ENCODE measurements around the gene CTNNA2.
"Not testable (repeated sequence)": the region's sequence is repeated elsewhere in the genome, so short reads cannot be mapped to it uniquely, and the experiment has no call there.

CTNNA2 gene

GRCh38 chr2:80078290-80079036, 565.6 kb downstream of the CTNNA2 start:
- H3K9me3 ChIP-seq (ENCODE audit: control insufficient read depth, insufficient read depth, low read length) = no peaks in the 10 kb centered on the region
- H3K4me1 ChIP-seq (ENCODE audit: control insufficient read depth, insufficient read depth, low read length) = no peaks in the 10 kb centered on the region
- no peaks in the 10 kb centered on the region for H3K27me3 ChIP-seq (ENCODE audit: control insufficient read depth, insufficient read depth, low read length)
- H3K36me3 ChIP-seq (ENCODE audit: control insufficient read depth, insufficient read depth, low read length) = no peaks in the 10 kb centered on the region
- H3K9ac ChIP-seq (ENCODE audit: low read depth, low read length) = no peak overlapping the region
- no peak overlapping the region for H3K4me3 ChIP-seq (ENCODE audit: low read depth, low read length)

GRCh38 chr2:80080957-80081356, 568.1 kb downstream of the CTNNA2 start:
- H3K36me3 ChIP-seq (ENCODE audit: control insufficient read depth, insufficient read depth, low read length) = no peaks in the 10 kb centered on the region
- no peak overlapping the region for H3K9ac ChIP-seq (ENCODE audit: low read depth, low read length)
- no peaks in the 10 kb centered on the region for H3K4me1 ChIP-seq (ENCODE audit: control insufficient read depth, insufficient read depth, low read length)
- H3K9me3 ChIP-seq (ENCODE audit: control insufficient read depth, insufficient read depth, low read length) = no peaks in the 10 kb centered on the region
- H3K27me3 ChIP-seq (ENCODE audit: control insufficient read depth, insufficient read depth, low read length) = no peaks in the 10 kb centered on the region
- no peak overlapping the region for H3K4me3 ChIP-seq (ENCODE audit: low read depth, low read length)

GRCh38 chr2:80086831-80087230, 574.0 kb downstream of the CTNNA2 start:
- no peaks in the 10 kb centered on the region for H3K4me1 ChIP-seq (ENCODE audit: control insufficient read depth, insufficient read depth, low read length)
- H3K9ac ChIP-seq (ENCODE audit: low read depth, low read length) = no peak overlapping the region
- no peaks in the 10 kb centered on the region for H3K9me3 ChIP-seq (ENCODE audit: control insufficient read depth, insufficient read depth, low read length)
- H3K36me3 ChIP-seq (ENCODE audit: control insufficient read depth, insufficient read depth, low read length) = no peaks in the 10 kb centered on the region
- no peaks in the 10 kb centered on the region for H3K27me3 ChIP-seq (ENCODE audit: control insufficient read depth, insufficient read depth, low read length)
- no peak overlapping the region for H3K4me3 ChIP-seq (ENCODE audit: low read depth, low read length)

- Histone ChIP-seq H3K4me1 (ENCODE audit: control insufficient read depth, insufficient read depth, low read length) (no peaks in the 10 kb centered on the region), H3K36me3 (ENCODE audit: control insufficient read depth, insufficient read depth, low read length) (no peaks in the 10 kb centered on the region), H3K9me3 (ENCODE audit: control insufficient read depth, insufficient read depth, low read length) (no peaks in the 10 kb centered on the region), H3K27me3 (ENCODE audit: control insufficient read depth, insufficient read depth, low read length) (no peaks in the 10 kb centered on the region), H3K4me3 (ENCODE audit: low read depth, low read length) (no peak overlapping the region), H3K9ac (ENCODE audit: low read depth, low read length) (no peak overlapping the region)
Measured at GRCh38 chr2:80091237-80091636, 578.4 kb downstream of the CTNNA2 start.

GRCh38 chr2:80092474-80092873, 579.6 kb downstream of the CTNNA2 start:
- no peaks in the 10 kb centered on the region for H3K27me3 ChIP-seq (ENCODE audit: control insufficient read depth, insufficient read depth, low read length)
- no peaks in the 10 kb centered on the region for H3K9me3 ChIP-seq (ENCODE audit: control insufficient read depth, insufficient read depth, low read length)
- H3K4me3 ChIP-seq (ENCODE audit: low read depth, low read length) = no peak overlapping the region
- no peaks in the 10 kb centered on the region for H3K36me3 ChIP-seq (ENCODE audit: control insufficient read depth, insufficient read depth, low read length)
- H3K4me1 ChIP-seq (ENCODE audit: control insufficient read depth, insufficient read depth, low read length) = no peaks in the 10 kb centered on the region
- H3K9ac ChIP-seq (ENCODE audit: low read depth, low read length) = no peak overlapping the region

GRCh38 chr2:80098503-80098902, 585.7 kb downstream of the CTNNA2 start:
- H3K36me3 ChIP-seq (ENCODE audit: control insufficient read depth, insufficient read depth, low read length); H3K9me3 ChIP-seq (ENCODE audit: control insufficient read depth, insufficient read depth, low read length); H3K4me1 ChIP-seq (ENCODE audit: control insufficient read depth, insufficient read depth, low read length); H3K27me3 ChIP-seq (ENCODE audit: control insufficient read depth, insufficient read depth, low read length); H3K9ac ChIP-seq (ENCODE audit: low read depth, low read length); H3K4me3 ChIP-seq (ENCODE audit: low read depth, low read length): not testable (repeated sequence)

GRCh38 chr2:80102026-80102425, 589.2 kb downstream of the CTNNA2 start:
- H3K27me3 ChIP-seq (ENCODE audit: control insufficient read depth, insufficient read depth, low read length) = no peaks in the 10 kb centered on the region
- H3K9me3 ChIP-seq (ENCODE audit: control insufficient read depth, insufficient read depth, low read length) = no peaks in the 10 kb centered on the region
- H3K4me1 ChIP-seq (ENCODE audit: control insufficient read depth, insufficient read depth, low read length) = no peaks in the 10 kb centered on the region
- no peak overlapping the region for H3K9ac ChIP-seq (ENCODE audit: low read depth, low read length)
- H3K36me3 ChIP-seq (ENCODE audit: control insufficient read depth, insufficient read depth, low read length) = no peaks in the 10 kb centered on the region
- H3K4me3 ChIP-seq (ENCODE audit: low read depth, low read length) = no peak overlapping the region

GRCh38 chr2:80105015-80105640, 592.3 kb downstream of the CTNNA2 start:
- Histone ChIP-seq H3K36me3 (ENCODE audit: control insufficient read depth, insufficient read depth, low read length) (no peaks in the 10 kb centered on the region), H3K4me3 (ENCODE audit: low read depth, low read length) (no peak overlapping the region), H3K9ac (ENCODE audit: low read depth, low read length) (no peak overlapping the region), H3K4me1 (ENCODE audit: control insufficient read depth, insufficient read depth, low read length) (no peaks in the 10 kb centered on the region), H3K27me3 (ENCODE audit: control insufficient read depth, insufficient read depth, low read length) (no peaks in the 10 kb centered on the region), H3K9me3 (ENCODE audit: control insufficient read depth, insufficient read depth, low read length) (no peaks in the 10 kb centered on the region)

- no peak overlapping the region for H3K9ac ChIP-seq (ENCODE audit: low read depth, low read length)
- H3K4me3 ChIP-seq (ENCODE audit: low read depth, low read length) = no peak overlapping the region
- no peaks in the 10 kb centered on the region for H3K9me3 ChIP-seq (ENCODE audit: control insufficient read depth, insufficient read depth, low read length)
- no peaks in the 10 kb centered on the region for H3K4me1 ChIP-seq (ENCODE audit: control insufficient read depth, insufficient read depth, low read length)
- no peaks in the 10 kb centered on the region for H3K36me3 ChIP-seq (ENCODE audit: control insufficient read depth, insufficient read depth, low read length)
- no peaks in the 10 kb centered on the region for H3K27me3 ChIP-seq (ENCODE audit: control insufficient read depth, insufficient read depth, low read length)
Measured at GRCh38 chr2:80111185-80111584, 598.3 kb downstream of the CTNNA2 start.

GRCh38 chr2:80112790-80113189, 599.9 kb downstream of the CTNNA2 start:
- no peak overlapping the region for H3K4me3 ChIP-seq (ENCODE audit: low read depth, low read length)
- no peaks in the 10 kb centered on the region for H3K27me3 ChIP-seq (ENCODE audit: control insufficient read depth, insufficient read depth, low read length)
- H3K9me3 ChIP-seq (ENCODE audit: control insufficient read depth, insufficient read depth, low read length) = no peaks in the 10 kb centered on the region
- H3K4me1 ChIP-seq (ENCODE audit: control insufficient read depth, insufficient read depth, low read length) = no peaks in the 10 kb centered on the region
- no peaks in the 10 kb centered on the region for H3K36me3 ChIP-seq (ENCODE audit: control insufficient read depth, insufficient read depth, low read length)
- no peak overlapping the region for H3K9ac ChIP-seq (ENCODE audit: low read depth, low read length)

GRCh38 chr2:80113399-80113798, 600.5 kb downstream of the CTNNA2 start:
- Histone ChIP-seq H3K36me3 (ENCODE audit: control insufficient read depth, insufficient read depth, low read length) (no peaks in the 10 kb centered on the region), H3K9me3 (ENCODE audit: control insufficient read depth, insufficient read depth, low read length) (no peaks in the 10 kb centered on the region), H3K4me1 (ENCODE audit: control insufficient read depth, insufficient read depth, low read length) (no peaks in the 10 kb centered on the region), H3K9ac (ENCODE audit: low read depth, low read length) (no peak overlapping the region), H3K4me3 (ENCODE audit: low read depth, low read length) (no peak overlapping the region), H3K27me3 (ENCODE audit: control insufficient read depth, insufficient read depth, low read length) (no peaks in the 10 kb centered on the region)

GRCh38 chr2:80114812-80115211, 602.0 kb downstream of the CTNNA2 start:
- H3K4me1 ChIP-seq (ENCODE audit: control insufficient read depth, insufficient read depth, low read length) = no peaks in the 10 kb centered on the region
- no peaks in the 10 kb centered on the region for H3K27me3 ChIP-seq (ENCODE audit: control insufficient read depth, insufficient read depth, low read length)
- H3K9ac ChIP-seq (ENCODE audit: low read depth, low read length) = no peak overlapping the region
- H3K36me3 ChIP-seq (ENCODE audit: control insufficient read depth, insufficient read depth, low read length) = no peaks in the 10 kb centered on the region
- H3K4me3 ChIP-seq (ENCODE audit: low read depth, low read length) = no peak overlapping the region
- H3K9me3 ChIP-seq (ENCODE audit: control insufficient read depth, insufficient read depth, low read length) = no peaks in the 10 kb centered on the region
